Measurements from ENCODE around the gene IGFBP5. TPM values are rescaled to one million over a fixed set of nuclear protein-coding genes. Genes with fewer than 3 reads are reported as not detected.

The IGFBP5 gene
- polyA plus RNA-seq, 1 donor from 2014 or later = 1.6 TPM

DNA sequence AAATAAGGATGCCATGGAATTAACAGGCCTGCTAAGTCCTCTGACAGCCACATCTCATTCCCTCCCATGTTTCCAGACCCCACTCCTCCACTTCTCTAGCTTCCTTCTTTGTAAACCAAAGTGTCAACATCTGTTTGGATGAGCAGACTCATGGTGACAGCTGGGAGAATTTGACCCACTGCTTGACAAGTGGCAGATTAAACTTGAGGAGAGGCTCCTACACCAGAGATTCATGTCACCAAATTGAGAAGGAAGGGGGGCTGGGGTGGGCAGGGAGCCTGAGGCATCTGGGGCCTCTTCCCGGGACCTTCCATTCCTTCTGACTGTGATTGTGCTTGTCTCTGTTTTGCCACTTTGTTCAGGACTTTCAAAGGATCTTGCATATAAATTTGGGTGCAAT lies 41.0 kb upstream of the IGFBP5 start:
- H4K20me1 ChIP-seq (ENCODE audit: insufficient read depth) = no peaks in the 10 kb centered on the region
- H3K9me3 ChIP-seq (ENCODE audit: low read length) = no peaks in the 10 kb centered on the region
- H3F3A ChIP-seq (ENCODE audit: insufficient read depth, low read length, poor library complexity, severe bottlenecking) = no peaks in the 10 kb centered on the region
- H3K4me2 ChIP-seq (ENCODE audit: low read length) = no peak overlapping the region
- no peaks in the 10 kb centered on the region for H3K27me3 ChIP-seq (ENCODE audit: insufficient read depth, low read depth, low read length)
- H3K9me2 ChIP-seq (ENCODE audit: insufficient read depth, low read length) = no peaks in the 10 kb centered on the region
- TF ChIP-seq SMC3 (conservative IDR thresholded peaks at IDR 0.05; ENCODE audit: poor library complexity) (no peak), POLR2AphosphoS5 (IDR thresholded peaks at IDR 0.05) (no peak)
- H3K27ac ChIP-seq (ENCODE audit: low read length) = no peak overlapping the region
- H2AFZ ChIP-seq (ENCODE audit: low read depth, low read length) = no peak overlapping the region
- H3K79me2 ChIP-seq (replicated peaks; ENCODE audit: insufficient read depth, low read length) = no peaks in the 10 kb centered on the region
- H3K4me3 ChIP-seq (ENCODE audit: low read length) = no peak overlapping the region
- no peak overlapping the region for H3K9ac ChIP-seq (ENCODE audit: low read length)
- H3K36me3 ChIP-seq (ENCODE audit: insufficient read depth, low read length) = no peaks in the 10 kb centered on the region

DNA sequence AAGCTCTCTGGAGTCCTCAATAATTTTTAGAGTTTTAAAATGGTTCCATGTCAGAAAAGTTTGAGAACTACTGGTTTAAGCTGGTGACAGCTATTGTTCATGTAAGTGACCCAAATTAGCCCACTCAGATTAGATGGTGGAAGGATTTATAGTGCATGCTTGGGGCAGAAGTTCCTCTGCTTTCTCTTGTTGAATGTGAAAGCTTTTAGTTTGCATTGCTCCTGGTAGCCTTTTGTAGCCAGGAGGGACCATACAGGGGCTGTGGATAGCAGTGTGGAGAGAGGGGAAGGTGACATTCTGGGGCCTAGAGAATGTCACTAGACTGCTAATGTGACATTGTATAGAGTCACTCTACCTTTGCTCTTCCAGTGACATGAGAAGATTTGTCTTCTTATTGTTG lies 40.3 kb upstream of the IGFBP5 start:
- Histone ChIP-seq H3K4me3 (ENCODE audit: low read length) (no peak overlapping the region), H3K9me2 (ENCODE audit: insufficient read depth, low read length) (no peaks in the 10 kb centered on the region), H3K79me2 (replicated peaks; ENCODE audit: insufficient read depth, low read length) (no peaks in the 10 kb centered on the region), H3K9ac (ENCODE audit: low read length) (no peak overlapping the region), H3F3A (ENCODE audit: insufficient read depth, low read length, poor library complexity, severe bottlenecking) (no peaks in the 10 kb centered on the region), H3K27me3 (ENCODE audit: insufficient read depth, low read depth, low read length) (no peaks in the 10 kb centered on the region), H3K36me3 (ENCODE audit: insufficient read depth, low read length) (no peaks in the 10 kb centered on the region), H2AFZ (ENCODE audit: low read depth, low read length) (no peak overlapping the region), H4K20me1 (ENCODE audit: insufficient read depth) (no peaks in the 10 kb centered on the region), H3K4me2 (ENCODE audit: low read length) (no peak overlapping the region), H3K9me3 (ENCODE audit: low read length) (no peaks in the 10 kb centered on the region), H3K27ac (ENCODE audit: low read length) (no peak overlapping the region)
- TF ChIP-seq, protein P1, sequence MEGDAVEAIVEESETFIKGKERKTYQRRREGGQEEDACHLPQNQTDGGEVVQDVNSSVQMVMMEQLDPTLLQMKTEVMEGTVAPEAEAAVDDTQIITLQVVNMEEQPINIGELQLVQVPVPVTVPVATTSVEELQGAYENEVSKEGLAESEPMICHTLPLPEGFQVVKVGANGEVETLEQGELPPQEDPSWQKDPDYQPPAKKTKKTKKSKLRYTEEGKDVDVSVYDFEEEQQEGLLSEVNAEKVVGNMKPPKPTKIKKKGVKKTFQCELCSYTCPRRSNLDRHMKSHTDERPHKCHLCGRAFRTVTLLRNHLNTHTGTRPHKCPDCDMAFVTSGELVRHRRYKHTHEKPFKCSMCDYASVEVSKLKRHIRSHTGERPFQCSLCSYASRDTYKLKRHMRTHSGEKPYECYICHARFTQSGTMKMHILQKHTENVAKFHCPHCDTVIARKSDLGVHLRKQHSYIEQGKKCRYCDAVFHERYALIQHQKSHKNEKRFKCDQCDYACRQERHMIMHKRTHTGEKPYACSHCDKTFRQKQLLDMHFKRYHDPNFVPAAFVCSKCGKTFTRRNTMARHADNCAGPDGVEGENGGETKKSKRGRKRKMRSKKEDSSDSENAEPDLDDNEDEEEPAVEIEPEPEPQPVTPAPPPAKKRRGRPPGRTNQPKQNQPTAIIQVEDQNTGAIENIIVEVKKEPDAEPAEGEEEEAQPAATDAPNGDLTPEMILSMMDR (IDR thresholded peaks at IDR 0.05; ENCODE audit: poor library complexity, severe bottlenecking) = no peak
- TF ChIP-seq EP300 (conservative IDR thresholded peaks at IDR 0.05; ENCODE audit: poor library complexity, severe bottlenecking) (no peak), SMC3 (conservative IDR thresholded peaks at IDR 0.05; ENCODE audit: poor library complexity) (no peak)

DNA sequence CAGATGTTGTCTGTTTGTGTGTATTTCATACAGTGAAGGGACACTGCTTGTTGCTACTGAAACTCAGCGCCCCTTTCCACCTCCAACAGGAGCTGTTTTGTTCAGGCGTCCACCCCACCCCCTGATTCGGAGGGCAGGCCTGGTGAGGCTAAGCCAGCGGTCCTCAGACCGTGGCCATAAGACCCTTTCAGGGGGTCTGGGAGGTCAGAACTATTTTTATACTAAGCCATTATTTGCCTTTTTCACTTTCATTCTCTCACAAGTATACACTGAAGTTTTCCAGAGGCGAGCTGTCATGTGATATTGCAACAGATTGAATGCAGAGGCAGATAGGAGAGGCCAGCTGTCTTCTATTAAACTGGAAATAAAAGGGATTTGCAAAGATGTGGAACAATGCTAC lies 39.7 kb upstream of the IGFBP5 start:
- Histone ChIP-seq H3K9ac (ENCODE audit: low read length) (no peak overlapping the region), H3K27me3 (ENCODE audit: insufficient read depth, low read depth, low read length) (no peaks in the 10 kb centered on the region), H3K4me3 (ENCODE audit: low read length) (no peak overlapping the region), H3K27ac (ENCODE audit: low read length) (no peak overlapping the region), H3K4me2 (ENCODE audit: low read length) (no peak overlapping the region), H3K9me2 (ENCODE audit: insufficient read depth, low read length) (no peaks in the 10 kb centered on the region), H3K9me3 (ENCODE audit: low read length) (no peaks in the 10 kb centered on the region), H2AFZ (ENCODE audit: low read depth, low read length) (no peak overlapping the region), H4K20me1 (ENCODE audit: insufficient read depth) (no peaks in the 10 kb centered on the region), H3K79me2 (replicated peaks; ENCODE audit: insufficient read depth, low read length) (no peaks in the 10 kb centered on the region), H3F3A (ENCODE audit: insufficient read depth, low read length, poor library complexity, severe bottlenecking) (no peaks in the 10 kb centered on the region), H3K36me3 (ENCODE audit: insufficient read depth, low read length) (no peaks in the 10 kb centered on the region)
- TF ChIP-seq SMC3 (conservative IDR thresholded peaks at IDR 0.05; ENCODE audit: poor library complexity) = no peak
- TF ChIP-seq POLR2AphosphoS5 (IDR thresholded peaks at IDR 0.05) = no peak
- TF ChIP-seq EP300 (conservative IDR thresholded peaks at IDR 0.05; ENCODE audit: poor library complexity, severe bottlenecking) = no peak
- TF ChIP-seq MXI1 (conservative IDR thresholded peaks at IDR 0.05; ENCODE audit: poor library complexity, severe bottlenecking) = no peak
- TF ChIP-seq, protein P1 (IDR thresholded peaks at IDR 0.05; ENCODE audit: poor library complexity, severe bottlenecking) = no peak
- TF ChIP-seq, protein P2, sequence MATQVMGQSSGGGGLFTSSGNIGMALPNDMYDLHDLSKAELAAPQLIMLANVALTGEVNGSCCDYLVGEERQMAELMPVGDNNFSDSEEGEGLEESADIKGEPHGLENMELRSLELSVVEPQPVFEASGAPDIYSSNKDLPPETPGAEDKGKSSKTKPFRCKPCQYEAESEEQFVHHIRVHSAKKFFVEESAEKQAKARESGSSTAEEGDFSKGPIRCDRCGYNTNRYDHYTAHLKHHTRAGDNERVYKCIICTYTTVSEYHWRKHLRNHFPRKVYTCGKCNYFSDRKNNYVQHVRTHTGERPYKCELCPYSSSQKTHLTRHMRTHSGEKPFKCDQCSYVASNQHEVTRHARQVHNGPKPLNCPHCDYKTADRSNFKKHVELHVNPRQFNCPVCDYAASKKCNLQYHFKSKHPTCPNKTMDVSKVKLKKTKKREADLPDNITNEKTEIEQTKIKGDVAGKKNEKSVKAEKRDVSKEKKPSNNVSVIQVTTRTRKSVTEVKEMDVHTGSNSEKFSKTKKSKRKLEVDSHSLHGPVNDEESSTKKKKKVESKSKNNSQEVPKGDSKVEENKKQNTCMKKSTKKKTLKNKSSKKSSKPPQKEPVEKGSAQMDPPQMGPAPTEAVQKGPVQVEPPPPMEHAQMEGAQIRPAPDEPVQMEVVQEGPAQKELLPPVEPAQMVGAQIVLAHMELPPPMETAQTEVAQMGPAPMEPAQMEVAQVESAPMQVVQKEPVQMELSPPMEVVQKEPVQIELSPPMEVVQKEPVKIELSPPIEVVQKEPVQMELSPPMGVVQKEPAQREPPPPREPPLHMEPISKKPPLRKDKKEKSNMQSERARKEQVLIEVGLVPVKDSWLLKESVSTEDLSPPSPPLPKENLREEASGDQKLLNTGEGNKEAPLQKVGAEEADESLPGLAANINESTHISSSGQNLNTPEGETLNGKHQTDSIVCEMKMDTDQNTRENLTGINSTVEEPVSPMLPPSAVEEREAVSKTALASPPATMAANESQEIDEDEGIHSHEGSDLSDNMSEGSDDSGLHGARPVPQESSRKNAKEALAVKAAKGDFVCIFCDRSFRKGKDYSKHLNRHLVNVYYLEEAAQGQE (IDR thresholded peaks at IDR 0.05; ENCODE audit: borderline replicate concordance) = no peak
- TF ChIP-seq TAF1 (IDR thresholded peaks at IDR 0.05; ENCODE audit: low read depth) = no peak
- no peak for TF ChIP-seq RAD21 (conservative IDR thresholded peaks at IDR 0.05)
- TF ChIP-seq EZH2 (IDR thresholded peaks at IDR 0.05; ENCODE audit: borderline replicate concordance, insufficient read depth, low read length, poor library complexity, severe bottlenecking) = no peak
